Choroid plexus epithelial cell (primary cell): Measurements from ENCODE around the gene ALDH3B2.

Source experiments
- DNase-seq: peaks from one replicate; pipeline ENCODE4 v3.0.0-alpha.2; 2010; ENCODE audit warnings: low read depth
- H3K4me3 ChIP-seq: 2 replicates; pipeline ENCODE4 v1.5.1; 2011; ENCODE audit warnings: low read depth, mild to moderate bottlenecking, control low read depth, low read length, moderate library complexity
- CTCF ChIP-seq: conservative IDR thresholded peaks from 2 replicates; pipeline ENCODE4 v1.5.1; 2011; ENCODE audit warnings: low read depth, mild to moderate bottlenecking, control low read depth, inconsistent platforms, low read length, moderate library complexity

Gene ALDH3B2

GRCh38 chr11:67700548-67701262 lies 26.3 kb upstream of the ALDH3B2 start:
- H3K4me3 ChIP-seq = no peak overlapping the region
- no peak for TF ChIP-seq CTCF
- no peak for DNase-seq

- H3K4me3 ChIP-seq = no peak overlapping the region
- TF ChIP-seq CTCF = no peak
- no peak for DNase-seq
Observed at GRCh38 chr11:67700141-67700540, 25.7 kb upstream of the ALDH3B2 start.

- DNase-seq = peak; percentile 30
- H3K4me3 ChIP-seq = no peak overlapping the region
- no peak for TF ChIP-seq CTCF
Observed at GRCh38 chr11:67699521-67699920, 25.1 kb upstream of the ALDH3B2 start.

GRCh38 chr11:67698247-67698646 lies 23.8 kb upstream of the ALDH3B2 start:
- no peak overlapping the region for H3K4me3 ChIP-seq
- peak; percentile 5 for DNase-seq
- peak; percentile 24 for TF ChIP-seq CTCF

- H3K4me3 ChIP-seq = no peak overlapping the region
- no peak for TF ChIP-seq CTCF
- DNase-seq = no peak
Observed at GRCh38 chr11:67697846-67698245, 23.4 kb upstream of the ALDH3B2 start.

GRCh38 chr11:67696998-67697397 lies 22.6 kb upstream of the ALDH3B2 start:
- no peak for TF ChIP-seq CTCF
- DNase-seq = no peak
- H3K4me3 ChIP-seq = no peak overlapping the region

GRCh38 chr11:67695606-67696005 lies 21.2 kb upstream of the ALDH3B2 start:
- DNase-seq = no peak
- TF ChIP-seq CTCF = no peak
- no peak overlapping the region for H3K4me3 ChIP-seq
